ENCODE measurements around the gene SLC41A2. TPM values are rescaled to one million over a fixed set of nuclear protein-coding genes. Genes with fewer than 3 reads are reported as not detected.

SLC41A2 gene
- total and polyA plus RNA-seq, 10 of the 15 experiments (the other 5 are each of a cell fraction or from before 2014, with no cell fraction given) = 3.5 to 19.0 (median 11.3) TPM

- TF ChIP-seq CTCF (IDR thresholded peaks at IDR 0.05 in 2 of 3, conservative IDR thresholded peaks at IDR 0.05 in 1 of 3; ENCODE audit: control insufficient read depth in 2 of 3, extremely low read depth in 1 of 3, insufficient read depth in 1 of 3, low read depth in 3 of 3, low read length in 3 of 3) (peak; percentile 22 to 40 (median 32); a peak in 2 of 6 replicates), ATF7 (IDR thresholded peaks at IDR 0.05; ENCODE audit: low read depth) (0 out of 2 replicates have a peak, but pooled peaks have one; percentile 26), HDGF (IDR thresholded peaks at IDR 0.05) (no peak), ZNF24 (IDR thresholded peaks at IDR 0.05) (no peak)
Observed at GRCh38 chr12:104958805-104959334, 780 bp upstream of the SLC41A2 start (continued).

GRCh38 chr12:104957719-104958000, 430 bp downstream of the SLC41A2 start:
- BruUV-seq (replicated peaks) = no TSS peak
- H3K4me1 ChIP-seq (ENCODE audit: control insufficient read depth, insufficient read depth, low read length) = peaks cover 10% of the 10 kb centered on the region
- H3K9me3 ChIP-seq (replicated peaks; ENCODE audit: control insufficient read depth, insufficient read depth, low read length) = no peaks in the 10 kb centered on the region
- POLR2A ChIA-PET = interaction anchor here (1.5 kb wide), 1 partner anchor 17 kb away, joined by 3 read pairs; no protein-coding TSS in a partner anchor
- no peaks in the 10 kb centered on the region for H4K20me1 ChIP-seq (ENCODE audit: control insufficient read depth, insufficient read depth)
- CTCF ChIA-PET = interaction anchor here (2.6 kb wide), 1 partner anchor 27 kb away, joined by 10 read pairs; no protein-coding TSS in a partner anchor
- H3K79me2 ChIP-seq (ENCODE audit: control insufficient read depth, insufficient read depth, low read length) = peaks cover 6% of the 10 kb centered on the region
- H3K4me2 ChIP-seq (ENCODE audit: control insufficient read depth, insufficient read depth) = peak overlapping the region; percentile 61
- 0% methylated on average over 7 of the region's 31 CpGs for WGBS (ENCODE audit: insufficient coverage, insufficient replicate concordance, low lambda C conversion rate, missing lambda C conversion rate)
- in situ Hi-C loops (cut with MboI) = no loop called here
- H3K9ac ChIP-seq (ENCODE audit: control insufficient read depth, insufficient read depth, low read length) = peak overlapping the region; percentile 62
- H3K27ac ChIP-seq (ENCODE audit: control insufficient read depth, insufficient read depth) = peak overlapping the region; percentile 64; the same call in 1 of the 2 replicates
- ATAC-seq (peak; percentile 38; the same call in 2 of the 3 replicates), DNase-seq (ENCODE audit: low read depth, low spot score) (no peak), FAIRE-seq (no peak)
- RAD21 ChIA-PET (ENCODE audit: unreplicated experiment) = interaction anchor here (0.5 to 2.3 kb wide), 3 partner anchors 18 to 30 kb away, joined by 3 to 12 read pairs (median 7); no protein-coding TSS in a partner anchor
- no peaks in the 10 kb centered on the region for H3K27me3 ChIP-seq (replicated peaks in 1 of 2; ENCODE audit: control insufficient read depth in 2 of 2, insufficient read depth in 2 of 2, low read length in 1 of 2)
- SMC1A ChIA-PET (ENCODE audit: uncharacterized antibody, unreplicated experiment) = interaction anchor here (4.0 kb wide), 1 partner anchor 26 kb away, joined by 24 read pairs; no protein-coding TSS in a partner anchor
- peak overlapping the region; percentile 86 for H2AFZ ChIP-seq (ENCODE audit: control insufficient read depth, low read depth, low read length)
- peak overlapping the region; percentile 81 for H3K4me3 ChIP-seq
- TF ChIP-seq NKRF (conservative IDR thresholded peaks at IDR 0.05) (peak; percentile 56; the same call in 1 of the 2 replicates), BACH1 (IDR thresholded peaks at IDR 0.05; ENCODE audit: borderline replicate concordance) (peak; percentile 33; the same call in 1 of the 2 replicates), TAF1 (IDR thresholded peaks at IDR 0.05; ENCODE audit: borderline replicate concordance, low read depth, low read length) (no peak), BHLHE40 (IDR thresholded peaks at IDR 0.05; ENCODE audit: borderline replicate concordance in 1 of 2, low read depth in 2 of 2, low read length in 1 of 2) (peak in 1 of 2 experiments; percentile 39; a peak in 2 of 4 replicates), BCL11A (IDR thresholded peaks at IDR 0.05; ENCODE audit: low read depth, low read length) (no peak), RB1 (IDR thresholded peaks at IDR 0.05; ENCODE audit: borderline replicate concordance) (0 out of 2 replicates have a peak, but pooled peaks have one; percentile 17), SPI1 (IDR thresholded peaks at IDR 0.05; ENCODE audit: borderline replicate concordance, insufficient read depth, low read depth, low read length) (no peak), HDAC2 (IDR thresholded peaks at IDR 0.05) (no peak), LARP7 (IDR thresholded peaks at IDR 0.05) (peak; percentile 92), HDGF (IDR thresholded peaks at IDR 0.05) (no peak)
- no peaks in the 10 kb centered on the region for H3K36me3 ChIP-seq (ENCODE audit: control insufficient read depth in 2 of 2, insufficient read depth in 2 of 2, low read length in 1 of 2)
- intact Hi-C loops (cut with micrococcal nuclease; ENCODE audit: unreplicated experiment) = loop anchor here (10.0 kb wide), 1 partner anchor 273 kb away; no protein-coding TSS in a partner anchor

Data from GM12878 (cell line).